Activated CD8-positive, alpha-beta T cell treated with anti-CD3 and anti-CD28 coated beads for 36 hours (primary cell): Measurements from ENCODE around the gene SLITRK2. TPM values are rescaled to one million over a fixed set of nuclear protein-coding genes. Genes with fewer than 3 reads are reported as not detected.

Experiments used
- ATAC-seq: fragments of 200-7000 bp; cut with Tn5 transposase; one replicate; pipeline ENCODE4 v1.10.0; 2021; ENCODE audit warnings: mild to moderate bottlenecking, moderate library complexity
- CTCF ChIA-PET: fragments of 350-600 bp; sonication (Branson Sonifier 250); formaldehyde crosslinking; loops from one replicate; lab custom pipeline; 2021; ENCODE audit warnings: antibody characterized with exemption; lab: Charles Lee
- POLR2A ChIA-PET: fragments of 350-600 bp; sonication (Branson Sonifier 250); formaldehyde crosslinking; loops from one replicate; lab custom pipeline; 2021; ENCODE audit warnings: antibody characterized with exemption; lab: Charles Lee
- DNase-seq: peaks from one replicate; pipeline ENCODE4 v3.0.0-alpha.2; 2020
- H3K27ac Mint-ChIP-seq: one replicate; pipeline ENCODE4 v1.8.0; 2021; ENCODE audit warnings: mild to moderate bottlenecking, mixed read lengths
- H3K27me3 Mint-ChIP-seq: one replicate; pipeline ENCODE4 v1.8.0; 2021; ENCODE audit warnings: mixed read lengths
- H3K36me3 Mint-ChIP-seq: one replicate; pipeline ENCODE4 v1.8.0; 2021; ENCODE audit warnings: low read depth, mixed read lengths
- H3K4me1 Mint-ChIP-seq: one replicate; pipeline ENCODE4 v1.8.0; 2021; ENCODE audit warnings: low read depth, mixed read lengths
- H3K4me3 Mint-ChIP-seq: one replicate; pipeline ENCODE4 v1.8.0; 2021; ENCODE audit warnings: mild to moderate bottlenecking, moderate library complexity, mixed read lengths
- H3K9me3 Mint-ChIP-seq: one replicate; pipeline ENCODE4 v1.8.0; 2021; ENCODE audit warnings: mixed read lengths
- CTCF ChIP-seq: fragments of 200-600 bp; IDR thresholded peaks from one replicate; pipeline ENCODE4 v1.8.0; 2022; ENCODE audit warnings: antibody characterized with exemption, mild to moderate bottlenecking
- intact Hi-C: fragments of 100-400 bp; cut with micrococcal nuclease; formaldehyde crosslinking; loops from one replicate; pipeline ENCODE4 v1.10.0; 2022
- total RNA-seq, 2 experiments: library from RNA; stranded (reverse); gene quantifications; one replicate each; pipeline ENCODE4 v1.2.3, GENCODE V29; 2021

The SLITRK2 gene
- total RNA-seq, 2 experiments from 2014 or later, result not detected

- TF ChIP-seq CTCF, result no peak
- ATAC-seq, result no peak
- DNase-seq, result no peak
- Mint-ChIP-seq H3K9me3 (no peaks in the 10 kb centered on the region), H3K4me1 (no peaks in the 10 kb centered on the region), H3K27me3 (peaks cover 4% of the 10 kb centered on the region), H3K36me3 (no peaks in the 10 kb centered on the region), H3K4me3 (no peak overlapping the region), H3K27ac (no peak overlapping the region)
- ChIA-PET POLR2A (no interaction called here), CTCF (no interaction called here)
- intact Hi-C loops, result no loop called here
These were observed 8.8 kb downstream of the SLITRK2 start for GRCh38 chrX:145826466-145826865.

DNA sequence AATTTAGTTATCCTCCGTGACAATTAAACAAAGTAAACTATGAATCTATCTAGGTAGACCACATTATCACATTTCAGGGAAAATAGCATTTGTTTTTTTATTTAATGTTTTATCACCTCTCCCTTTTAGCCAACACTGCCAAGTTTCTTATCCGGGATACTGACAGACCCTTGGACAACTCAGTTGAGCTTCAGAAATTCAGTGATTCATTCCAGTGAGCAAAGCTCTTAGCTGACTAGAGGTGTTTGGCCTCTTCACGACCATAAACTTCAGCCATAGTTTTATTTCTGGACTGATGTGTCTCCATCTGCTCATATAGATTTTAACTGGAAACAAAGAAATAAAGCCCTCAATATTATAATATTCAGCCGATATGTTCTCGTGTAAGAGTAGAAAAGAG lies 15.2 kb downstream of the SLITRK2 start:
- Mint-ChIP-seq H3K9me3 (no peaks in the 10 kb centered on the region), H3K36me3 (no peaks in the 10 kb centered on the region), H3K27ac (no peak overlapping the region), H3K27me3 (no peaks in the 10 kb centered on the region), H3K4me3 (no peak overlapping the region), H3K4me1 (no peaks in the 10 kb centered on the region)
- ChIA-PET CTCF (no interaction called here), POLR2A (no interaction called here)
- no peak for TF ChIP-seq CTCF
- ATAC-seq, result no peak
- DNase-seq, result no peak
- intact Hi-C loops, result no loop called here

- POLR2A ChIA-PET, result no interaction called here
- CTCF ChIA-PET, result no interaction called here
- intact Hi-C loops, result no loop called here
- no peak for TF ChIP-seq CTCF
- Mint-ChIP-seq H3K27me3 (no peaks in the 10 kb centered on the region), H3K9me3 (peaks cover 2% of the 10 kb centered on the region), H3K27ac (no peak overlapping the region), H3K4me3 (no peak overlapping the region), H3K36me3 (no peaks in the 10 kb centered on the region), H3K4me1 (no peaks in the 10 kb centered on the region)
- DNase-seq, result no peak
- ATAC-seq, result no peak
These were observed 22.9 kb downstream of the SLITRK2 start for GRCh38 chrX:145840531-145840930.

DNA sequence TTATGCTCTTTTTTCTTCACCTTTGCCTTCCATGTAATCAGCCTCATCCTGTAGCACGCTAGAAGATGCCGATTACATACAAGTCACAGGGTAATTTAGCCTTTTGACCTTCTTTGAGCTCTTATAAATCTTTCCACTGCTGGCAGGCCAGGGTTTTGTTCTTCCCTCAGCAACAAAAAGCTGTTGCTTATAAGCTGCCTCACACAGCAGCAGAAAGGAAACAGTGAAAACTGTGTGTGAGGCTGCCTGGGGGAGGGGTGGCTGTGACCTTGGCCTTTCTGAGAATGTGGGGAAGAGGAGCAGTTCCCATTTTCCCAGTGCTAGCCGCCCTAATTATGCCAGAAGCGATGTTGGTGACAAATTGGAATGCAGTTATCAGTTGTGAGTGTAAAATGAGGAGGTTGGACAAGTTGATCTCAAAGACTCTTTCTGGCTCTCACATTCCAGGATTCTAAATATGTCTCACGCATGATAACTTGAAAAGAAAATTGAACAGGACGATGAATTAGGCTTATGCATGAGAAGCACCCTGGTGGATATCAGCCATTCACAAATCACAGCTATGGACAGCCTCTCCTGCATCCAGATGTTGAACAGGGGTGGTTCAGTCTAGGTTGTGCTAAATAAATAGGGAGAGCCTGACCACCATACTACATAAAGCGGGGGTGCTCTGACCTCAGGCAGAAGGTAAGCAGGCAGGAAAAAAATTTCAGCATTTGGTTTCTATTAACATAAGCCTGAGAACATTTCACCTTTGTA lies 25.7 kb downstream of the SLITRK2 start:
- ChIA-PET CTCF (no interaction called here), POLR2A (no interaction called here)
- Mint-ChIP-seq H3K9me3 (peaks cover 4% of the 10 kb centered on the region), H3K27ac (no peak overlapping the region), H3K4me3 (no peak overlapping the region), H3K36me3 (no peaks in the 10 kb centered on the region), H3K27me3 (no peaks in the 10 kb centered on the region), H3K4me1 (no peaks in the 10 kb centered on the region)
- DNase-seq (no peak), ATAC-seq (no peak)
- intact Hi-C loops, result no loop called here
- TF ChIP-seq CTCF, result no peak

DNA sequence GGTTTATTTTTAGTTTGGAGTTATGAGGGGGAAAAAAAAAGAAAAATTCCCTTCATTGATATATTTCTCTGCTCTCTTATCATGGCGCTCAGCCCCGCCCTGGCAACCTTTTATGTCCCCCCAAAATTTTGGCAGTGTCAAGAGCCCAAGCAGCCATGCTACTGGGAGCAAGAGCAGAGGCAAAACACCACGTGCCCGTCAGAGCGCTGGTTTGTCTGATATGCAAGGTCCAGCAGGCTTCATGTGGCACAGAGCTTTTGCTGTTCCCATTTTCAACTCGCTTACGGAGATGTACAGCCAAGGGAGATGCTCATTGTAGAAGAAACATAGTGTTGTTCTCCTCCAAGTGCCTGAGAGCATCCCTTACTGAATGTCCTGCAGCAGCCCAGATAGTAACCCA lies 27.3 kb downstream of the SLITRK2 start:
- no peaks in the 10 kb centered on the region for H3K36me3 Mint-ChIP-seq
- intact Hi-C loops, result no loop called here
- POLR2A ChIA-PET, result no interaction called here
- no peaks in the 10 kb centered on the region for H3K27me3 Mint-ChIP-seq
- DNase-seq, result no peak
- no peak overlapping the region for H3K4me3 Mint-ChIP-seq
- TF ChIP-seq CTCF, result no peak
- CTCF ChIA-PET, result no interaction called here
- H3K4me1 Mint-ChIP-seq, result no peaks in the 10 kb centered on the region
- peaks cover 4% of the 10 kb centered on the region for H3K9me3 Mint-ChIP-seq
- ATAC-seq, result no peak
- H3K27ac Mint-ChIP-seq, result no peak overlapping the region
